Activated T-helper 1 cell treated with anti-CD3 and anti-CD28 coated beads, Interleukin-12 subunit alpha, Interleukin-12 subunit beta, Interleukin-2, Interleukin-4 antibody, amounts not matched to agents 30 ng/mL and 10 ng/mL and 1 ng/mL, durations not matched to agents 14 hours and 24 hours and 36 hours (primary cell): Measurements from ENCODE around the gene TIMP1. TPM values are rescaled to one million over a fixed set of nuclear protein-coding genes. Genes with fewer than 3 reads are reported as not detected.
A peak's percentile ranks its signal among the peaks of the same experiment; 100 is the strongest.

Experiments used
- DNase-seq: peaks from one replicate; pipeline ENCODE4 v3.0.0; 2021; ENCODE audit warnings: low spot score
- H3K27ac Mint-ChIP-seq: one replicate; pipeline ENCODE4 v1.8.0; 2021; ENCODE audit warnings: mild to moderate bottlenecking, mixed read lengths
- H3K27me3 Mint-ChIP-seq: one replicate; pipeline ENCODE4 v1.8.0; 2022; ENCODE audit warnings: mild to moderate bottlenecking, moderate library complexity, mixed read lengths; ENCODE audit not compliant: insufficient read depth
- H3K36me3 Mint-ChIP-seq: one replicate; pipeline ENCODE4 v1.8.0; 2021; ENCODE audit warnings: low read depth, mixed read lengths
- H3K4me1 Mint-ChIP-seq: one replicate; pipeline ENCODE4 v1.8.0; 2021; ENCODE audit warnings: low read depth, mixed read lengths
- H3K4me3 Mint-ChIP-seq: one replicate; pipeline ENCODE4 v1.8.0; 2021; ENCODE audit warnings: mild to moderate bottlenecking, moderate library complexity, mixed read lengths
- H3K9me3 Mint-ChIP-seq: one replicate; pipeline ENCODE4 v1.8.0; 2021; ENCODE audit warnings: mixed read lengths
- intact Hi-C: fragments of 100-400 bp; cut with micrococcal nuclease; formaldehyde crosslinking; loops from one replicate; pipeline ENCODE4 v1.15.1; 2024
- total RNA-seq: library from RNA; stranded (reverse); gene quantifications from 2 replicates; pipeline ENCODE4 v1.2.3, GENCODE V29; 2022

Gene TIMP1
- total RNA-seq, 1 donor from 2014 or later: 61.7 TPM

- H3K4me3 Mint-ChIP-seq: no peak overlapping the region
- H3K36me3 Mint-ChIP-seq: peaks cover 10% of the 10 kb centered on the region
- DNase-seq: no peak
- intact Hi-C loops: no loop called here
- H3K9me3 Mint-ChIP-seq: no peaks in the 10 kb centered on the region
- peaks cover 5% of the 10 kb centered on the region for H3K27me3 Mint-ChIP-seq
- no peak overlapping the region for H3K27ac Mint-ChIP-seq
- peaks cover 22% of the 10 kb centered on the region for H3K4me1 Mint-ChIP-seq
These were observed 6.0 kb upstream of the TIMP1 start for GRCh38 chrX:47576021-47576898.

- Mint-ChIP-seq H3K9me3 (no peaks in the 10 kb centered on the region), H3K27me3 (peaks cover 5% of the 10 kb centered on the region), H3K27ac (no peak overlapping the region), H3K4me3 (no peak overlapping the region), H3K4me1 (peaks cover 31% of the 10 kb centered on the region), H3K36me3 (peaks cover 4% of the 10 kb centered on the region)
- intact Hi-C loops: no loop called here
- DNase-seq: no peak
These were observed 4.8 kb upstream of the TIMP1 start for GRCh38 chrX:47577424-47577823.

- intact Hi-C loops: no loop called here
- DNase-seq: no peak
- no peak overlapping the region for H3K4me3 Mint-ChIP-seq
- H3K27ac Mint-ChIP-seq: peak overlapping the region; percentile 18
- peaks cover 33% of the 10 kb centered on the region for H3K4me1 Mint-ChIP-seq
- peaks cover 4% of the 10 kb centered on the region for H3K36me3 Mint-ChIP-seq
- peaks cover 5% of the 10 kb centered on the region for H3K27me3 Mint-ChIP-seq
- no peaks in the 10 kb centered on the region for H3K9me3 Mint-ChIP-seq
These were observed 4.3 kb upstream of the TIMP1 start for GRCh38 chrX:47577901-47578300.

- H3K4me1 Mint-ChIP-seq: peaks cover 41% of the 10 kb centered on the region
- intact Hi-C loops: no loop called here
- H3K9me3 Mint-ChIP-seq: no peaks in the 10 kb centered on the region
- H3K27me3 Mint-ChIP-seq: peaks cover 3% of the 10 kb centered on the region
- H3K27ac Mint-ChIP-seq: no peak overlapping the region
- H3K4me3 Mint-ChIP-seq: no peak overlapping the region
- peaks cover under 1% of the 10 kb centered on the region for H3K36me3 Mint-ChIP-seq
- DNase-seq: no peak
These were observed 3.5 kb upstream of the TIMP1 start for GRCh38 chrX:47578692-47579091.

- Mint-ChIP-seq H3K4me1 (peaks cover 46% of the 10 kb centered on the region), H3K36me3 (peaks cover 4% of the 10 kb centered on the region), H3K9me3 (no peaks in the 10 kb centered on the region), H3K27ac (peak overlapping the region; percentile 66), H3K4me3 (peak overlapping the region; percentile 51), H3K27me3 (peaks cover 3% of the 10 kb centered on the region)
- intact Hi-C loops: no loop called here
- DNase-seq: peak; percentile 13
These were observed 2.7 kb upstream of the TIMP1 start for GRCh38 chrX:47579537-47579936.

GRCh38 chrX:47583240-47583861 is 1.1 kb downstream of the TIMP1 start:
- Mint-ChIP-seq H3K27ac (peak overlapping the region; percentile 61), H3K27me3 (no peaks in the 10 kb centered on the region), H3K4me3 (peak overlapping the region; percentile 61), H3K9me3 (no peaks in the 10 kb centered on the region), H3K36me3 (peaks cover 5% of the 10 kb centered on the region), H3K4me1 (peaks cover 40% of the 10 kb centered on the region)
- intact Hi-C loops: no loop called here
- no peak for DNase-seq

GRCh38 chrX:47584714-47585113 is 2.5 kb downstream of the TIMP1 start:
- Mint-ChIP-seq H3K27ac (no peak overlapping the region), H3K36me3 (peaks cover 5% of the 10 kb centered on the region), H3K9me3 (no peaks in the 10 kb centered on the region), H3K4me3 (no peak overlapping the region), H3K27me3 (no peaks in the 10 kb centered on the region), H3K4me1 (peaks cover 32% of the 10 kb centered on the region)
- no peak for DNase-seq
- intact Hi-C loops: no loop called here

- DNase-seq: no peak
- H3K4me1 Mint-ChIP-seq: peaks cover 28% of the 10 kb centered on the region
- H3K27ac Mint-ChIP-seq: no peak overlapping the region
- intact Hi-C loops: no loop called here
- H3K27me3 Mint-ChIP-seq: no peaks in the 10 kb centered on the region
- H3K4me3 Mint-ChIP-seq: no peak overlapping the region
- peaks cover 5% of the 10 kb centered on the region for H3K36me3 Mint-ChIP-seq
- H3K9me3 Mint-ChIP-seq: no peaks in the 10 kb centered on the region
These were observed 3.0 kb downstream of the TIMP1 start for GRCh38 chrX:47585273-47585672.

- Mint-ChIP-seq H3K27me3 (no peaks in the 10 kb centered on the region), H3K27ac (no peak overlapping the region), H3K36me3 (peaks cover 5% of the 10 kb centered on the region), H3K4me1 (peaks cover 24% of the 10 kb centered on the region), H3K9me3 (no peaks in the 10 kb centered on the region), H3K4me3 (no peak overlapping the region)
- intact Hi-C loops: no loop called here
- DNase-seq: no peak
These were observed 4.0 kb downstream of the TIMP1 start for GRCh38 chrX:47586043-47586787.

- H3K27me3 Mint-ChIP-seq: no peaks in the 10 kb centered on the region
- no peak overlapping the region for H3K4me3 Mint-ChIP-seq
- DNase-seq: no peak
- H3K27ac Mint-ChIP-seq: no peak overlapping the region
- H3K4me1 Mint-ChIP-seq: peaks cover 15% of the 10 kb centered on the region
- peaks cover 5% of the 10 kb centered on the region for H3K36me3 Mint-ChIP-seq
- intact Hi-C loops: no loop called here
- H3K9me3 Mint-ChIP-seq: no peaks in the 10 kb centered on the region
These were observed 5.1 kb downstream of the TIMP1 start for GRCh38 chrX:47587091-47587891.

- intact Hi-C loops: no loop called here
- no peak overlapping the region for H3K27ac Mint-ChIP-seq
- no peak overlapping the region for H3K4me3 Mint-ChIP-seq
- no peaks in the 10 kb centered on the region for H3K27me3 Mint-ChIP-seq
- H3K9me3 Mint-ChIP-seq: no peaks in the 10 kb centered on the region
- H3K4me1 Mint-ChIP-seq: peaks cover 11% of the 10 kb centered on the region
- peaks cover 5% of the 10 kb centered on the region for H3K36me3 Mint-ChIP-seq
- DNase-seq: no peak
These were observed 5.9 kb downstream of the TIMP1 start for GRCh38 chrX:47587906-47588735.

- peaks cover 5% of the 10 kb centered on the region for H3K4me1 Mint-ChIP-seq
These were observed 8.7 kb downstream of the TIMP1 start for GRCh38 chrX:47590984-47591383.

More at GRCh38 chrX:47590984-47591383, 8.7 kb downstream of the TIMP1 start:
- no peak overlapping the region for H3K4me3 Mint-ChIP-seq
- no peak for DNase-seq
- H3K9me3 Mint-ChIP-seq: peaks cover 4% of the 10 kb centered on the region
- H3K36me3 Mint-ChIP-seq: peaks cover 4% of the 10 kb centered on the region
- intact Hi-C loops: no loop called here
- no peaks in the 10 kb centered on the region for H3K27me3 Mint-ChIP-seq
- H3K27ac Mint-ChIP-seq: no peak overlapping the region
